Dermis blood vessel endothelial cell (primary cell): ENCODE results near the gene AMT. TPM values are rescaled to one million over a fixed set of nuclear protein-coding genes. Genes with fewer than 3 reads are reported as not detected.

Source experiments
- DNase-seq: peaks from one replicate; pipeline ENCODE4 v3.0.0; 2010
- total RNA-seq: library from RNA; depleted of rRNA; stranded (reverse); fragments of >200 nt; gene quantifications from 2 replicates; pipeline ENCODE4 v1.2.3, GENCODE V29; 2014

Gene AMT
- total RNA-seq, 1 donor from 2014 or later, result 0.68 TPM

DNA sequence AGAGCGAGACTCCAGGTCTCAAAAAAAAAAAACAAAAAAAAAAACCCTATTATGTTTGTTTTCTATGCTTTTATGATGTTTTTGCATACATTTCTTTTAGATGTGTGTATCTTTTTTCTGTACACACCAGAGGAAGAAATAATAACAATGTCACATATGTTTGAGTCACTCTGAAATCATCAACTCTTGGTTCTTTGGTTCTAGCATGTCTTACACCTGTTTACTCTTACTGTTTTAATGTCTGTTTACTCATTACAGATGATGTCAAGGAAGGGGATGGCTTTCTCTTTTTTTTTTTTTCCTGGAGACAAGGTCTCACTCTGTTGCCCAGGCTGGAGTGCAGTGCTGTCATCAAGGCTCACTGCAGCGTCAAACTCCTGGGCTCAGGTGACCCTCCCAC, 34.6 kb downstream of the AMT start:
- no peak for DNase-seq

DNA sequence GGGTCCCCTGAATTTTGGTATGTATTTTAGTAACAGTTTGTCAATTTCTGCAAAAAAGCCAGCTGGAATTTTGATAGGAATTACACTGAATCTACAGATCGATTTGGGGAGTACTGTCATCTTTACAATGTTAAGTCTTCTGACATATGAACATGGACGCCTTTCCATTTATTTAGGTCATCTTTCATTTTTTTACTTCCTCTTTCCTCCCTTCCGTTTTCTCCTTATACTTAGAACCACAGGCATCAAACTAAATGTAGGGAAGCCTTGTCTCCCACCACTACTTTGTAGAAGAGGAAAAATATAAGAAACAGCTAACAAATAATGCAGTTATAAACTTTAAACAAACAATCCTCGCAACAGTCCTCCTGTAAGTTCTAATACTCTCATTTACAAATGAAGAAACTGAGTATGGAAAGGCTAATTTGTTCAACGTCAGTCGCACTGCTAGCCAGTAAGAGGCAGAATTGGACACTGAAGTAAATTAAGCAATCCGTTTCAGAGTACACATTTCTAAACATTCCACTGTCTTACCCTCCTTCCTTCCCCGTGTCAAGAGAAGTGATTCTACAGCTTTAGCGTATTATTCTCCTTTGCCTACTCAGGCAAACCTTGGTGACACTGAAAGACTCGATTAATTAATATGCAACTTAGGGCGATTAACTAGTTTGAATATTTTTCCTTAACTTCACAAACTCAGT, 36.1 kb downstream of the AMT start:
- DNase-seq, result no peak

DNA sequence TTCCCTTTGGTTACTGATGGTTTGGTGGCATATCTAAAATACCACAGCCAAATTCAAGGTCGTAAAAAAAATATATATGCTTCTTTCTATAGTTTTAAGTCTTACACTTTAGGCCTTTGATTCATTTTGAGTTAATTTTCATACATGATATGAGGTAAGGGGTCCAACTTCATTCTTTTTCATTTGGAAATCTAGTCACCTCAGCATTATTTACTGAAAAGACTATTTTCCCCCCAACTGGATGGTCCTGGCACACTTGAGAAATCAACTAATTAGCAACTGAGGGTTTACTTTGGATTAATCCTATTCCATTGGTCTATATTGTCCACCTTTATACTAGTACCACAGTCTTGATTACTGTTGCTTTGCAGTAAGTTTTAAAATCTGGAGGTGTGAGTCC, 36.7 kb downstream of the AMT start:
- DNase-seq, result no peak

DNA sequence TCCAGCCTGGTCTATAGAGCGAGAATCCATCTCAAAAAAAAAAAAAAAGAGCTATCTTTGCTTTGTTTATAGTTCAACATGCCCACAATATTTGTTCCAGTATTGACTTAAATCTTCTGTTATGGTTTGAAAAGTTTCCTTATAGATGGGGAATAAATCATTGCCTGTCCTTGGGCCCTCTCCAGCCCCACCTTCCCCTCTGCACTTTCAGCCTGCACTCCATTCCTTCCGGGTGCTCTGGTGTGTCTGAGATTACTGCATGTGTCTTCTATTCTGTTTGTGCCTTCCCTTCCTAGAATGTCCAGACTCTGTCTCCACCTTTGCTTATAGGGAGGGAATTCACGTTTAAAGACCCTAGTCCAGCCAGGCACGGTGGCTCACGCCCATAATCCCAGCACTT, 38.9 kb downstream of the AMT start:
- no peak for DNase-seq

DNA sequence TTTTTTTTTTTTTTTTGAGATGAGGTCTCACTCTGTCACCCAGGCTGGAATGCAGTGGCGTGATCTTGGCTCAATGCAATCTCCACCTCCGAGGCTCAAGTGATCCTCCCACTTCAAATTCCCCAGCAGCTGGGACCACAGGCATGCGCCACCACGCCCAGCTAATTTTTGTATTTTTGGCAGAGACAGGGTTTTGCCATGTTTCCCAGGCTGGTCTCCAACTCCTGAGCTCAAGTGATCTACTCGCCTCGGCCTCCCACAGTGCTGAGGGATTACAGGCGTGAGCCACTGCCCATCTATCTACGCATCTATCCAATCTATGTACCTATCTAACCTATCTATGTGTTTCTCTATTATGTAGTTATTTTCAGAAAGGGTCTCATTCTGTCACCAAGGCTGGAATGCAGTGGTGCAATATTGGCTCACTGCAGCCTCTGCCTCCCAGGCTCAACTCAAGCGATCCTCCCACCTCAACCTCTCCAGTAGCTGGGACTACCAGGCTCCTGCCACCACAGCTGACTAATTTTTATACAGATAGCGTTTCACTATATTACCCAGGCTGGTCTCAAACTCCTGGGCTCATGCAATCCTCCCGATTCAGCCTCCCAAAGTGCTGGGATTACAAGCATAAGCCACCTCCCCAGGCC, 43.9 kb downstream of the AMT start:
- no peak for DNase-seq

DNA sequence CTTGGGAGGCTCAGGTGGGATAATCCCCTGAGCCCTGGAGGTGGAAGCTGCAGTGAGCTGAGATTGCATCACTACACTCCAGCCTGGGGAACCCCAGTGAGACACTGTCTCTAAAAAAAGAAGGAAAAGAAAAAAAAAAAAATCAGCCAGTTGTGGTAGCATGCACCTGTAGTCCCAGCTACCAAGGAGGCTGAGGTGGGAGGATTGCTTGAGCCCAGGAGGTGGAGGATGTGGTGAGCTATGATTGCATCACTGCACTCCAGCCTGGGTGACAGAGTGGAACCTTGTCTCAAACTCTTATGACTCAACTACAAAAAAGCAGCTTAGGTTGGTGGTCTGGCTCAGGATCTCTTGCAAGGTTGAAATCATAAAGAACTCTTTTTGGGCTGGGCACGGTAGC, 44.8 kb downstream of the AMT start:
- DNase-seq, result no peak

DNA sequence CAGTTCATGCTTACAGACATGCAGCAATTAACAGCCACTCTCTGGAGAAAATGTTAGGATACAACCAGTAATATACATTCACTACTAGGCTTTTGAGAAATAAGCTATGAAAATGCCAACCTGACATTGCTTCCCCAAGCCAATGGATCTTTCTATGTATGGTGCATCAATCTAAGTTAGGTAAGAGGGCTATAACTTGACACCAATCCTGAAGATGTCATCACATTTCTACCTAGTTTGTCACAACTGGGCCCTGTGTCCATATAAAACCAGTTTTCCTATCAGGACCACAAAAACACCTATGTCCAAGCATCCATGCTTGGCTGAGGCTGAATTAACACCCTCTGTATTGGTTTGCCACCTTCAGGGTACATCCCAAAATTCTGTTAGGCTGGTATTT, 50.3 kb downstream of the AMT start:
- DNase-seq, result no peak

DNA sequence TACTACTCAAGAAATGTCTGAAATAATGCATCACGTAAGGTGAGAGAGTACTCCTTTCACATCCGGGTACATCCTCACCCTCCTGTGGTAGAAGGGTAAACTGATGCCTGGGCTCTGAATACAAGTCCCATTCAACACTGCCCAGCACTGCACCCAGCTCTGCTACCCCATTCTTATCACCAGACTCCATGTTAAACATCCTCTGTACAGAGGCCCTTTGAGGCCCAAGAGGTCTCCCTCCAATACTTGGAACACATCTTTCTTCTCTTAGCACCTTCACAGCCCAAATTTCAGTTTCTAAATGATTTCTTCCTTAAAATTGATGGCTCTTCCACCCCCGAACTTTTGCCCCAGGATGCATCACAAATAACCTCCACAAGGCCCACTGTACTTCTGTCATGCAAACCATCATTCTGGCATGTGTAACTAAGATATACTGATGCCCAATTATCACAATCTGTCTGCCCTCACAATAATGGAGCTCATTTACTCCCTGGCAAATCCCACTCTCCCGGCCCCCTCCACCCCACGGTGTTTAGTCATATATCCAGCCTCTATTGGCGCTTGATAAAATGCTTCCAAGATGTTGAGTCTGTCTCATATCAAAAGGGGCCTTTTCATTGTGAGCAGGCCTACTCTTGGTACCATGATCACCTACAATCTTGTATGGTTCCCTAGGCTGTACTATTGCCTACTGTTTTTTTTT, 51.5 kb downstream of the AMT start:
- no peak for DNase-seq

Other genes with a start within 250 kb of the AMT start
- 1.4 and 1.5 TPM in 2 replicates for gene C3orf62, start 145.2 kb downstream of the AMT start, total RNA-seq
- gene USP4, start 82.4 kb downstream of the AMT start, total RNA-seq, result 28.8 and 29.7 TPM in 2 replicates
- 434 and 439 TPM in 2 replicates for gene GPX1, start 64.1 kb downstream of the AMT start, total RNA-seq
- 657 and 682 TPM in 2 replicates for gene RHOA, start 10.5 kb downstream of the AMT start, total RNA-seq
- gene TCTA, start 10.1 kb downstream of the AMT start, total RNA-seq, result 24.2 and 24.8 TPM in 2 replicates
- gene NICN1, start 6.9 kb upstream of the AMT start, total RNA-seq, result 7.3 and 8.7 TPM in 2 replicates
- 44.1 and 76.9 TPM in 2 replicates for gene DAG1, start 47.8 kb upstream of the AMT start, total RNA-seq
- gene BSN, start 132.0 kb upstream of the AMT start, total RNA-seq, result under 0.01 and 0.05 TPM in 2 replicates